Hypothalamus (tissue), 51 donors: ENCODE results near the gene CREBBP.
A peak's percentile ranks its signal among the peaks of the same experiment; 100 is the strongest.

Experiments used
- DNase-seq, 51 donors: peaks; one replicate each; lab custom pipeline; 2025; lab: John Stamatoyannopoulos, UW

The CREBBP gene

DNA sequence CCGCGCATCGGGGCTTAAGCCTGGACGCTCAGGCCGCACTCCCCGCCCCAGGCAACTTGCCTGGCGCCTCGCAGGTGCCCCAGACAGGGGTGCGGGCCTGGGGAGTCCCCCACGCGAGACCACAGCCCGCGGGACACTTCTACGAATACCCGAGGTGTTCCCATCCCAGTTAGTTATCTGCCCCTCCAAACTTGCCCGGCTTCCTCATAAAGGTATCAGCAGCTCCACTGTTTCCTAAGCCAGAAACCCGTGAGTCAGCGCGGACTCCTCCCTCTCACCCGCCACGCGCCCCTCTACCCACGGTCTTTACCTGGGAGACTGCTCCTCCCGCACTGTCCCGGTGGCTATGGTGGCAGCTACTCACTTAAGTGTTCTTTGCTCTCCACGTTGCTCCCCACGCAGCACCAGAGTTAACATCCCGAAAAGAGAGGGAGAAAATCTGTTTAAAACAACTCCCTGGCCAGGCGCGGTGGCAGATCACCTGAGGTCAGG lies 1.0 kb upstream of the CREBBP start:
- peak in 1 of 51 donors; percentile 42 for DNase-seq

DNA sequence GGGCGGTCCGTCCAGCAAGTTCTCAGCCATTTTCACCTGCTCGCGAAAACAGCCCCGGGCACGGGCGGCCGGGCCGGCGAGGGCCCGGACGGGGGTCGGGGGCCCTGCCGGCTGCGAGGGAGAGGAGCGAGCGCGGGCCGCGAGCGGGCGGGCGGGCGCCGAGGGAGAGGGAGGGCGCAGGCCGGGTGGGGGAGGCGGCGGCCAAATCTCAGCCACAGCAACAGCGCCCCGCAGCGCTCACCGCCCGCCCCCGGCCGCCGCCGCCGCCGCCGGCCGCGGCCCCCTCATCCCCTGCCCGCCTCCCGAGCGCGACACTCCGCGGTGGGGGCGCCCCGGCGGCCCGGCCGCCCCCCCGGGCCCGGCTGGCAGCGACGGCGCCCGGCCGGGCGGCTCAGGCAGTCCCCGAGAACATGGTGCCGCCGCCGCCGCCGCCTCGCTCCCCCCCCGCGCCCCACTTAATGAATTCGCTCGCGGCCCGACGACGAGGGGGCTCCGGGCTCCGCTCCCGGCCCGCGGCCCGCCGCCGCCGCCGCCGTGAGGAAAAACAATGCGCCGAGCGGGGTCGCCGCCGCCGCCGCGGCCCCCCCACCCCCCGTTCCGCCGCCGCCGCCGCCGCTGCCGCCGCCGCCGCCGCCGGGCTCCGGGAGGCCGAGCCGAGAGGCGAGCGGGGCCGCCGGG lies 487 bp downstream of the CREBBP start:
- peak in 47 of 51 donors; percentile 11 to 82 (median 46) for DNase-seq

DNA sequence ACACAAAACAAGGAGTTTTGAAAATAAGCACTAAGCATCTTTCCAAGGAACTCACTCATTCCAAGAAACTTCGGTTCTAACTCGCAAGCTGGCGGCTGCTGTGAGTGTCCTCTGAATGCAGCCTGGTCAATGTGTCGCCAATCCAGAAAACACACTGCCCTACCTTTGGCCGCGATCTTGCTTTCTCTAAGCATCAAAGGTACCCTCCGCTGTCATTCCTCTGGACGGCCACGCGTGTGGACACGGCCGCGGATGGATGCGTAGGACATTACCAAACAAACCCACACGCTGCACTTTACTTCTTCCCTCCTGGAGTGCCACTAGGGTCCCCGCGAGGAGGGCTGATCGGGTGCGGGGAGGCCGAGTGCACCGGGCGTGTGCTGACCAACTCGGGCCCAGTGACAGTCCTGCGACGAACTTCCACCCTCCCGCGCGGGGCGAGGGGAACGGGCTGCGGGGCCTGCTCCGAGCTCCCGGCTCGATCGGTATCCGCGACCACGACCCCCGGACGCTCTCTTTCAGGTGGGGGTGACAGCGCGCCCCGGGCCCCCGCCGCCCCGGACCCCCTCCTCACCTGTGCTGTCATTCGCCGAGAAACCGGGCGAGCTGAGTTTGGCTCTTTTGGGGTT lies 1.1 kb downstream of the CREBBP start:
- DNase-seq = peak in 7 of 51 donors; percentile 32 to 54 (median 41)

DNA sequence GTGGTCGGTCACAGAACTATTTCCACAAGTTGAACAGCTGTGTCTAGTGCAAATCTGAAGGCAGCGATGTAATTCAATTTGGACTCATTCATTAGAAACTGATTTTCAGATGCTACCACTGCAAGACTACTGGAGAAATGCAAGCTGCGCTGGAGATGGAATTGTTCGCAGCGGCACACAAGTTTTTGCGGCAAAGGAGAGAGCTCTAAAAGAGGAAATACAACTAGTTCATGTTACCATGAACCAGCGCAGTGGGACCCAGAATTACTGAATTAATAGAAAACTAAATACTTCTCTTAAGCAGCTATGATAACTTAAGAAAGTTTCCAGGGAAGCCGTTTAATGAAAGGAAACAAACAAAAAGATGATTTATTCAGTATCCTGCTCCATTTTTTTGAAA lies 1.9 kb downstream of the CREBBP start:
- peak in 1 of 51 donors; percentile 20 for DNase-seq

DNA sequence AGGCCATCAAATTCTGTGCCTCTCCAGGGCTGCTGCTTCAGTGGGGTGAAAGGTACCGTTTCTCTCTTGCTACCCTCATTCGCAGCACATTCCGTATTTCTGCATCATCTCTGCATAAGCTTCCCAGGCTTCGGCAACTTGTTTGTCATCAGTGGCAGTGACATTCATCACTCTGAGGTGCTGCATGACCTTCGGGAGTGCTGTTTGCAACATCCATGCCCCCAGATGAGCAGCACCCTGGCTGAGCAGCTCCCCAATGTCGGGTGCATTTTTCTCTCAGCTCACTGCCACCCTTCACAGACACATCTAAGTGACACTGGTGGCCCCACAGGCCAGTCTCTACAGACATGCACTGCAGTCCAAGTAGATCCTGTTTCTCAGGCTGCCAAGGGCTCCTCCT lies 3.8 kb downstream of the CREBBP start:
- peak in 1 of 51 donors; percentile 38 for DNase-seq

DNA sequence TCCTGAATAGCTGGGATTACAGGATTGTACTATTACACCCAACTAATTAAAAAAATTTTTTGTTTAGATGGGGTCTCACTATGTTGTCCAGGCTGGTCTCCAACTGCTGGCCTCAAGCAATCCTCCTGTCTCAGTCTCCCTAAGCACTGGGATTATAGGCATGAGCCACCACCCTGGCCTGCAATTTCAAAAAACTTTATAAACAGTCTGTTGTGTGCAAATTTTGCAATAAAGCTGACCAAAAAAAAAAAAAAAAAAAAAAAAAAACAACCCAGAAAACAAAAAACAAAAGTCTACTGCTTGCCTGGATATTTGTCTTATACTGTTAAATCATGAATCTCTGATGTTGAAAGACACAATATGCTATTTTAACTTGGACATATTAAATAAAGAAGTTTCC lies 4.4 kb downstream of the CREBBP start:
- no peak for DNase-seq

DNA sequence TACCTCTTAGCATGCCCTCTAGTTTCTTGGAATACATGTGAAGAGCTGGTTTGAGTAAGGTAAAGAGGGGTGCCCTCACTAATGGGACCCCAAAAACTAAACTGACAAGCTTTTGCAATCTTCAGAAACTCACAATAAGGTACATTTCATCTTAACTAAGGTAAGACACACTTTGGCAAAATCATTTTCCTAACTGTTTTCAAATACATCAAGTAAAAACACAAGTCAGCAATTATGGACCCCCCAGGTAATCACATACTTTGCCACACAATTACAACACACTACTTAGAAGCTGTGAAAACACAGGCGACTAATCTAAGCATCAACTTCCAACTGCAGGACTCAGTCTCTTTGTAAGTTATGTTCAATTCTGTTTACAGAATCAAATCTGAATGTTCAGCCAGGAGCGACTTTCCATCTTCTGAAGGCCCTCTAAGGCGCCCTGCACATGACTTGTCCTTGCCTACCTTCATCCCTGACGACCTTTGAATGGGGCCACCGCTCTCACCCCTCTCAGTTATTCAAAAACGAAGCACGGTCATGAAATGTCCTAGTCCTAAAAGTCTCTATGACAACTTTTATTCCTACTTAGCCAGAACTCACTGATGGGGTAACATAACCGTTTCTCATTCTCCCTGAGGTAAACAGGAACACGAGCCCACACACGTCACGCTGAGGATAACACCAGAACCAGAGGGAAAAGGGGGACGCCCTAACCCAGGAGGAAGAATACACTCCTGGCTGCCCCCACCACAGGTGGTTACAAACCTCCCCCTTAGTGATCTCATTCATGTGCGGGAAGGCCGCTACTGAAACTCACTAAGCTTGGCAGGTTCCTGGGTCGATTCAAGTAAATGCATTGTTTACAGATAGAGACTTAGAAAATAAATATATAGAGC lies 5.5 kb downstream of the CREBBP start:
- DNase-seq = no peak

DNA sequence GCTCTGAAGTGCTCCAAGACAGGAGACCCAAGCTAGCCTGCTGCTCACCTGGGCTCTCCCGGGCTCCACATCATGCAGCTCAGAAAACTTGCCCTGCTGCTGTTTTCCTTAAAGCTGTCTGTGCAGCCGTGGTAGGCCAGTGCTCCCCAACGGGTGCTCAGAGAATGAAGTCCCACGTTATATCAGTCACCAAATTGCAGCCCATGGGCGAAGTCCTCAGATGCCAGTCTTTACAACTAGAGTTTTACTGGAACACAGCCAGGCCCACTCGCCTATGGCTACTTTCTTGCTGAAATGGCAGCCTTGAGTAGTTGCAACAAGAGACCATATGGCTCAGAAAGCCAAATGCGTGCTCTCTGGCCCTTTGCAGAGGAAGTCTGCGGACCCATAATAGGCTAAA lies 6.3 kb downstream of the CREBBP start:
- DNase-seq = no peak

DNA sequence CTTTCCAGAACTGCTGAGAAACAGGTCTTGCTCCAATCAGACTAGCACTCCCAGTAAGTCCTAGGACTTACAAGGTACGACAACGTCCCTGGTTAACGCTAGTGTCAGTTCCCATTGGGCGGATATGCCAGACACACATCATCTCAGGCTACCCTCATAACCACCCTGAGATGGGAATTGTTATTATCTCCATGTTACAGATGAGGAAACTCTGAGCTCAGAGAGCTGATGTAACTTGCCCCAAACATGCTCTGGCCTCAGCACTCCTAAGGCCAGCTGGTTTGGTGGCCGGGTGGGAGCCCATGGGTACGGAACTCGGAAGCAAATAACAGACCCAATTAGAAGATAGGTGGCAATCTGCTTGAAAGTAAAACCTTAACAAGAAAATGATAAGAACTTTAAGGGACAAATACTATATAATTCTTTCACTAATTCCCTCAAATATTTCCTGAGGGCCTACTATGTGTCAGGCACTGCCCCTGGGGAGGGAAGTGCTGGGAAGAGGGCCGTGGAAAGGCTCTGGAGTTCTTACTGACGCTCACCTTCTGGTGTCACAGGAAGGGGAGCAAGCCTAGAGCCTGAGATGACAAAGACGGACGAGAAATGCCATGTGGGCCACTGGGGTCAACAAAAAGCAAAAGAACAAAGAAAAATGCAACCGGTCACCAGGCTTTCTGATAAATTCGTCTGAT lies 6.9 kb downstream of the CREBBP start:
- DNase-seq = no peak

DNA sequence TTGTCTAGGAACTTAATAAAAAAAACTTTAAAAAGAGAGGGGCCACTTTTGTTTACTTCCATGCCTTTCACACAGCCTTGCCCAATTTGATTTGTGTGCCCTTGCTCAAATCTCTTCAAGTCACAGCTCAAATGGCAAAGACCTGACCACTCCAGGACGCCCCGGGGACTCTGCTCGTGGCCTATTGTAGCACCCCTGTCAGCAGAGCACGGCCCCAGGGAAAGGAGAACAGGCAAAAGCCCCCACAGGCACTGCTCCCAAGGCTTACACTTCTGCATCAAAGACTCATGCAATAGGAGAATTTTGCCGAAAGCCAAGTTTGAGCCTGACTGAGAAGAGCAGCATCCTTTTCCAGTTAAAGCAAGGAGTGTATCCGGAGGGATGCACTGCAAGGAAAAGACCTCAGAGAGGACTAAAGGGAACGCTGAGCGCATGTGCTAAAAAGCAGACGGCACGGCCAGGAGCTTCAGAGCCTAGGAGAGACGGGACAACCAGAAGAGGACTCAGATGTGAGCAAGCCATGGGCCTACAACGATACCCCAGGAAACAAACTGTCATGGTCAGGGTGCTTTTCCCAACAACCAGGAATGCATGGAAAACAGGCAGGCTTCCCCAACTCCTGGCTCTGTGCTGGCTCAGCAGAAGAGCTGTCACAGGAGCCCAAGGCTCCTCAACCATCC lies 8.2 kb downstream of the CREBBP start:
- no peak for DNase-seq

DNA sequence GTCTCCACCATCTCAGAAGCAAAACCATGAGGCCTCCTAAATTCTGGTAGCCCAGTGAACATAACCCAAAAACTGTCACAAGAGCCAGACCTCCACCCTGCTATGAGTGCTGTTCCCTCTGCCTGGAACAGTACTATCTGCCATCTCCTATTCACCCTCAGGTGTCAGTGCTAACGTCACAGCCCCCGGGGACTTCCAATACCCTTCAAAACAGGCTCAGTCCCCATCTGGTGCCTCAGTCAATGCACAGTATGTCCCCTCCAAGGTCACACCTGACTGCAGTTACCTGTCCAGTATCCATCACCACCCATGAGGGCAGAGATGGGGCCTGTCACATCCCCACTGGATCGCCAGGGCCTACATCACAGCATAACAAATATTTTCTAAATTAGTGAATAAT lies 11.5 kb downstream of the CREBBP start:
- no peak for DNase-seq

DNA sequence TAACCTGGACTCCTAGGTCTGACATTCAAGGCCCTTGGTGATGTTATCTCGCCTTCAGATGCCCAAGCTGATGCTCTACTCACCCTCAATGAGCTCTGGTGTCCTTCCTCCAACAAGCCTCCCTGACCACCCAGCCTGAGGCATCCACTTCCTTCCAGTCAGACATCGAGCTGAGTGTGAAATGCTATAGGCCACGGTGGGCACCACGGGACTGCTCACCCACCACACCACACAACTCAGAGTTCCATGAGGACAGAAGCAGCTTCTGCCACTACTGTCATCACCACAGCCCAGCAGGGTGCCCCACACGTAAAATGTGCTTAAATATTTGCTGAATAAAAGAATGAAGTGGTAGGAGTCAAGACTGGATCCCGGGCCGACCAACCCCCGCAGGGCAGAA lies 12.0 kb downstream of the CREBBP start:
- DNase-seq = no peak

DNA sequence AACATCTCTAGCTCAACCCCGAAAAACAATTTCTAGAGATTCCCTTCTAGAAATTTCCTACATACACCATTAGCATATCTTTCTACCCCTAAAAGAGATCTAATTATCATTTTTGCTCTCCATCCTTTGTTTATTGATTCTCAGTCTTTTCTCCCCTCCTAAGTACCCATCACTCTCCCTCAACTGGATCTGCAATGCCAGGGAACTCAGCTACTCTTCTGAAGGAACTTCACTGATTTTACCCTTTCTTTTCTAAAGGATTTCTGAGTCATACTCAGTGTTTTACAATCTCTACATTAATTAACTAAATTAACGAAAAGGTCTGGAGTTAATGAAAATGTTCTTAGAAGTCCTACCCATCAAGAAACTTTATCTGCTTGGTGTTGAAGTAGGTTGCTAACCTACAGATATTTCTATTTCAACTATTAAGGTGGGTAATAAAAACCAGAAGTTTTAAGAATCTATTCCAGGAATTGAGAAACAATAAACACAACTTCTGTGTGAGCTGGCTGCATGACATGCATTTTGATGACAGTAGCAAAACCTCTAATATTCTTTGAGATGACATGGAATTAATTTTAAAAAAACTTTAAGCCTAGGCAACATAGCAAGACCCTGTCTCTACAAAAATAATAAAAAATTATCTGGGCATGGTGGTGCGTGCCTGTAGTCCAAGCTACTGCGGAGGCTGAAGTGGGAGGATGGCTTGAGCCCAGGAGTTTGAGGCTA lies 13.6 kb downstream of the CREBBP start:
- DNase-seq = no peak

DNA sequence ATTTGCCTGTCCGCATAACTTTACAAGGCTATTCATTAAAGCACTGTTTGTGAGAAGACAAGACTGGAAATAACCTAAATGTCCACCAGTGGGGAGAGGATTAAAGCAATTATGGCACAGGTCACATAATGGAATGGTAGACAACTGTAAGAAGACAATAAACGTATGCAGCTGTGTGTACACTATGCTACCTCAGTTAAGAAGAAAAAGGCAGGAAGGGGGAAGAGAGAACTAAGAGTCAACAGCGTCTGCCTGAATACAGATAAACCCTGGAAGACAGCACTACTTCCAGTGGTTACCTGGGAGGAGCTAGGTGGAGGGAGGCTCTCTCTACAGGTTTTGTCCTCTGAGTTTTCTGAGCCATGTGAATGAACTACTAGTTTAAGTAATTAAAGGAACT lies 15.3 kb downstream of the CREBBP start:
- no peak for DNase-seq

DNA sequence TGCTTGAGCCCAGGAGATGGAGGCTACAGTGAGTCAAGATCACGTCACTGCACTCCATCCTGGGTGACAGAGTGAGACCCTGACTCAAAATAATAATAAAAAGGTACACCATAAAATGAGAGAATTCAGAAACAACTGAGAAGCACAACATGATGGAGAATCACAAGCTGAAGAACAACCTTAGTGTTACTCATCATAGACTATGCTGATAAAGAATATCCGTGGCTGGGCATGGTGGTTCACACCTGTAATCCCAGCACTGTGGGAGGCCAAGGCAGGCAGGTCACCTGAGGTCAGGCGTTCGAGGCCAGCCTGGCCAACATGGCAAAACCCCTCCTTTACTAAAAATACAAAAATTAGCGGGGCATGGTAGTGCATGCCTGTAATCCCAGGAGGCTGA lies 16.0 kb downstream of the CREBBP start:
- DNase-seq = no peak

DNA sequence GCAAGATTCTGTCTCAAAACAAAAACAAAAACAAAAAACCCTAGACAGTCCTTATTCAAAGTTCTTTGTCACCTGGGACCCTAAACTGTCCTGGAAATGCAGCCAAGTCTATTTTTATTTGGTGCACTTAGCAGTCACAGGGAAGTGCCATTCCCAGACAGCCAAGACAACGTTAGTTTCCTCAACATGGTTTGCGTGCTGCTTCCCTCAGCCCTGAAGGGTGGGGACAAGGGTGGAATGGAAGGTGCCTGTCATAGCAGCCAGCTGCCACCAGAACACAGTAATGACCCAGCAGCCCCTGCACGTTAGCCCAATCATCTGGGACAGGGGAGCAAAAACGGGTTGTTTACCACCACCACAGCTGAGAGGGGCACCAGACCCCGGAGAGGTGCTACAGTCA lies 16.9 kb downstream of the CREBBP start:
- no peak for DNase-seq

DNA sequence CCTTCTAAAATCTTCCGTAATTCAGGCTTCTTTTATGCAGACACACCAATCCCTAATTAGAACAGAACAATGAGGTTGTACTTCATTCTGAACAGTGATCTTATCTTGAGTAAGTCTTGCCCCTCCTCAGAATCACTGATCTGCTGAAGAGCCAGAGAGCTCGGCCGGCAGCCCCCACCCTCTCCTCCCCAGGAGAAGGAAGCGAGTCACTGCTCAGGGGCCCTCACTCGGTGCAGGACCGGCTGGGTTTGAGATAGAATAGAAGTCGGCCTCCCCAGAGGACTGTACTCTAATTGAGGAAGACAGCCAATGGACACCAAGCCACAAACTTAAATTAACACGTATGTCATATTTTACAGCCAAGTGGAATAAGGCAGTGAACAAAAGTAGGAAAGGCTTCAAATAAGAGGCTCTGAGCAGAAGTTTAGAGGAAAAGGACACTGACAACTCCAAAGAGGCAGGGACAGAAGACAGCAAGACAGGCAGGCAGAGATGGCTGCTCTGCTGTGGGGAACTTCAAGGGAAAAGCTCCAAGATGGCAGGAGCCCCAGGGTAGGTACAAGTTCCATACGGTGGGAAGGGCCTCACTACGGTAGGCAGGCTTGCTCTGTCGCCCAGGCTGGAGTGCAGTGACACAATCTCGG lies 18.6 kb downstream of the CREBBP start:
- DNase-seq = peak in 1 of 51 donors; percentile 16

DNA sequence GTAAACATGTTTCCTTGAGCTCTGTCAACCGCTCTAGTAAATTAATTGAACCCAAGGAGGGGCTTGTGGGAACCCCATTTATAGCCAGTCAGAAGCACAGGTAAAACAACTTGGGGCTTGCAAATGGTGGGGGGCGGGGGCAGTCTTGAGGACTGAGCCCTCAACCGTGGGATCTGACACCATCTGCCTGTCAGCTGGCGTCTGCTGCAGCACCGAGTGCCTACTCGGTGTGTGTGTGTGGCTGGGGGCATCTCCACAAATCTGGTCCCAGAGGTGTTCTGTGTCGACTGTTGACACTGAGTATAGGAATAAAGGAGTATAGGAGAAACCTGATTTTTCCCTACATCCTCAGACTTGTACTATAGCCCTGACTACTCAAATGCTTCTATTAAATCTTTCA lies 20.6 kb downstream of the CREBBP start:
- DNase-seq = no peak

DNA sequence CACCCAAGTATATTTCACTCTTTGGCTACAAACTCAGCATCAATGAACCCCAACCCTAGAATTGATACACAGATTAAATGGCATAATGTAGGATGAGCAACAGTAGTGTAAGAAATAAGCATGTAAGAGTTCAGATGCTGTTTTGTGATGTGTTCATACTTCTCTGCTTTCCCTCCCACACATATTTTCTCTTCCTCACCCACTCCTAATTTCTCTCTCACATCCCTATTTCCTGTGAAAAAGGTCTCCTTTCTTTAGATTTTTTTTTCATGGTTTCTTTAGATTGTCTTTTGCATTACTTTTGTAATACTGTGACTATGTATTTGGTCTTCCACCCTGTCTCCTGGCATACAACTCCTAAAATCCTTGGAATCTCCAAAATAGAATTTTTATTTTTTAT lies 21.7 kb downstream of the CREBBP start:
- no peak for DNase-seq
